H1 (cell line): ENCODE results near the gene SLC17A5.

ENCODE experiments used
- ASH2L ChIP-seq: fragments of 200-600, 300-600 bp; sonication (generic); IDR thresholded peaks from one replicate; pipeline ENCODE4 v1.7.1; 2017; ENCODE audit warnings: low read length
- CREB1 ChIP-seq: IDR thresholded peaks from 2 replicates; pipeline ENCODE4 v1.6.1; 2012; ENCODE audit warnings: inconsistent platforms
- EP300 ChIP-seq, 2 experiments: IDR thresholded peaks; 1 replicate in 1 of 2; 2 replicates in 1 of 2; pipeline ENCODE4 v1.6.1; 2011 to 2012; ENCODE audit warnings: low read depth in 2 of 2, low read length in 2 of 2, mild to moderate bottlenecking in 2 of 2, borderline replicate concordance in 1 of 2, inconsistent platforms in 1 of 2, moderate library complexity in 1 of 2
- EZH2 ChIP-seq: fragments of 200-600 bp; sonication (generic); IDR thresholded peaks from 2 replicates; pipeline ENCODE4 v1.7.1; 2012; ENCODE audit warnings: low read depth, mild to moderate bottlenecking, moderate library complexity, low read length, inconsistent platforms; ENCODE audit not compliant: severe bottlenecking
- MAFK ChIP-seq: IDR thresholded peaks from 2 replicates; pipeline ENCODE4 v1.6.1; 2012; ENCODE audit warnings: low read depth, mild to moderate bottlenecking, improper control_type of control experiment, low read length
- PHF8 ChIP-seq: fragments of 200-600 bp; sonication (generic); conservative IDR thresholded peaks from 2 replicates; pipeline ENCODE4 v1.7.1; 2012; ENCODE audit warnings: low read depth, mild to moderate bottlenecking, inconsistent platforms, low read length, moderate library complexity
- POLR2A ChIP-seq, 2 experiments: IDR thresholded peaks; 1 replicate in 1 of 2; 2 replicates in 1 of 2; pipeline ENCODE4 v1.6.1; 2011; ENCODE audit warnings: low read depth in 2 of 2, low read length in 2 of 2, mild to moderate bottlenecking in 2 of 2; ENCODE audit errors: control extremely low read depth in 1 of 2
- POLR2AphosphoS5 ChIP-seq: IDR thresholded peaks from 2 replicates; pipeline ENCODE4 v1.6.1; 2011; ENCODE audit warnings: low read depth, low read length
- RFX5 ChIP-seq: IDR thresholded peaks from 2 replicates; pipeline ENCODE4 v1.6.1; 2011; ENCODE audit warnings: low read depth, low read length, improper control_type of control experiment, borderline replicate concordance
- TAF1 ChIP-seq: IDR thresholded peaks from 2 replicates; pipeline ENCODE4 v1.6.1; 2011; ENCODE audit warnings: mild to moderate bottlenecking, low read depth, low read length
- TF ChIP-seq, protein P1 (sequence below), 3 experiments: IDR thresholded peaks; 1 replicate in 2 of 3; 2 replicates in 1 of 3; pipeline versions ENCODE4 v1.5.1 to v1.6.1; 2011; ENCODE audit warnings: low read length in 3 of 3, mild to moderate bottlenecking in 3 of 3, inconsistent platforms in 2 of 3, low read depth in 1 of 3, moderate library complexity in 1 of 3; ENCODE audit not compliant: insufficient read depth in 1 of 3; ENCODE audit errors: control extremely low read depth in 1 of 3
- TF ChIP-seq, protein P2 (sequence below): IDR thresholded peaks from 2 replicates; pipeline ENCODE4 v1.6.1; 2012; ENCODE audit warnings: inconsistent platforms
- TF ChIP-seq, protein P3 (sequence below): IDR thresholded peaks from 2 replicates; pipeline ENCODE4 v1.6.1; 2011; ENCODE audit warnings: low read length, improper control_type of control experiment

DNA sequence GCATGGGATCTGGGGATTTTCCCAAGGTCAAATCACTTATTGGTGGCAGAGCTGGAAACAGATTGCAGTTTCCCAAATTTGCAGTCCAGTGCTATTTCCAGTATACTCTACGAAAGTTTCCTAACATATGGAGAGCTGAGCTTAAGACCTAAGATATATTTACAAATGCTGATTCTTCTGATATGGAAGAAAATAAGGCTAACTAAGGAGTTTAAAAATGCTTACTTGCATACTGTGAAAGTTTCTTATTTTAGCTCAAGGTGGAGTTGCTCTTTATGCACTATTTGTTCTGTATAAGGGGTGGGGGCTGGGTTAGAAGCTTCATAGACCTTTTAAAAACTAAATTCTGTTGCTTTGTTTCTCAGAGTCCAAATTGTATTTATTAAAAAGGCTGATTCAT is 49.7 kb upstream of the SLC17A5 start:
- TF ChIP-seq, protein P1, sequence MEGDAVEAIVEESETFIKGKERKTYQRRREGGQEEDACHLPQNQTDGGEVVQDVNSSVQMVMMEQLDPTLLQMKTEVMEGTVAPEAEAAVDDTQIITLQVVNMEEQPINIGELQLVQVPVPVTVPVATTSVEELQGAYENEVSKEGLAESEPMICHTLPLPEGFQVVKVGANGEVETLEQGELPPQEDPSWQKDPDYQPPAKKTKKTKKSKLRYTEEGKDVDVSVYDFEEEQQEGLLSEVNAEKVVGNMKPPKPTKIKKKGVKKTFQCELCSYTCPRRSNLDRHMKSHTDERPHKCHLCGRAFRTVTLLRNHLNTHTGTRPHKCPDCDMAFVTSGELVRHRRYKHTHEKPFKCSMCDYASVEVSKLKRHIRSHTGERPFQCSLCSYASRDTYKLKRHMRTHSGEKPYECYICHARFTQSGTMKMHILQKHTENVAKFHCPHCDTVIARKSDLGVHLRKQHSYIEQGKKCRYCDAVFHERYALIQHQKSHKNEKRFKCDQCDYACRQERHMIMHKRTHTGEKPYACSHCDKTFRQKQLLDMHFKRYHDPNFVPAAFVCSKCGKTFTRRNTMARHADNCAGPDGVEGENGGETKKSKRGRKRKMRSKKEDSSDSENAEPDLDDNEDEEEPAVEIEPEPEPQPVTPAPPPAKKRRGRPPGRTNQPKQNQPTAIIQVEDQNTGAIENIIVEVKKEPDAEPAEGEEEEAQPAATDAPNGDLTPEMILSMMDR (IDR thresholded peaks at IDR 0.05; ENCODE audit: control extremely low read depth in 1 of 3, insufficient read depth in 1 of 3, low read depth in 1 of 3, low read length in 3 of 3) = no peak
- TF ChIP-seq CREB1 = no peak
- TF ChIP-seq, protein P2, sequence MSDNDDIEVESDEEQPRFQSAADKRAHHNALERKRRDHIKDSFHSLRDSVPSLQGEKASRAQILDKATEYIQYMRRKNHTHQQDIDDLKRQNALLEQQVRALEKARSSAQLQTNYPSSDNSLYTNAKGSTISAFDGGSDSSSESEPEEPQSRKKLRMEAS = no peak
- no peak for TF ChIP-seq TAF1
- TF ChIP-seq ASH2L = no peak
- TF ChIP-seq PHF8 = no peak
- TF ChIP-seq POLR2A (IDR thresholded peaks at IDR 0.05; ENCODE audit: control extremely low read depth in 1 of 2, low read depth in 2 of 2, low read length in 2 of 2) = no peak
- TF ChIP-seq EZH2 = no peak
- TF ChIP-seq, protein P3, sequence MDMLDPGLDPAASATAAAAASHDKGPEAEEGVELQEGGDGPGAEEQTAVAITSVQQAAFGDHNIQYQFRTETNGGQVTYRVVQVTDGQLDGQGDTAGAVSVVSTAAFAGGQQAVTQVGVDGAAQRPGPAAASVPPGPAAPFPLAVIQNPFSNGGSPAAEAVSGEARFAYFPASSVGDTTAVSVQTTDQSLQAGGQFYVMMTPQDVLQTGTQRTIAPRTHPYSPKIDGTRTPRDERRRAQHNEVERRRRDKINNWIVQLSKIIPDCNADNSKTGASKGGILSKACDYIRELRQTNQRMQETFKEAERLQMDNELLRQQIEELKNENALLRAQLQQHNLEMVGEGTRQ = no peak
- no peak for TF ChIP-seq MAFK
- no peak for TF ChIP-seq EP300 (IDR thresholded peaks at IDR 0.05; ENCODE audit: borderline replicate concordance in 1 of 2, low read depth in 2 of 2, low read length in 2 of 2)
- TF ChIP-seq RFX5 = no peak
- no peak for TF ChIP-seq POLR2AphosphoS5
